GM18508 (cell line): ENCODE measurements around the gene PRAME.
"Not testable (repeated sequence)": the region's sequence is repeated elsewhere in the genome, so short reads cannot be mapped to it uniquely, and the experiment has no call there.

Source experiments
- ATAC-seq: cut with Tn5 transposase; IDR thresholded peaks from one replicate; pipeline ENCODE4 v1.9.1; 2021; ENCODE audit warnings: moderate number of reproducible peaks; ENCODE audit not compliant: insufficient read depth, unreplicated experiment

PRAME gene, protein sequence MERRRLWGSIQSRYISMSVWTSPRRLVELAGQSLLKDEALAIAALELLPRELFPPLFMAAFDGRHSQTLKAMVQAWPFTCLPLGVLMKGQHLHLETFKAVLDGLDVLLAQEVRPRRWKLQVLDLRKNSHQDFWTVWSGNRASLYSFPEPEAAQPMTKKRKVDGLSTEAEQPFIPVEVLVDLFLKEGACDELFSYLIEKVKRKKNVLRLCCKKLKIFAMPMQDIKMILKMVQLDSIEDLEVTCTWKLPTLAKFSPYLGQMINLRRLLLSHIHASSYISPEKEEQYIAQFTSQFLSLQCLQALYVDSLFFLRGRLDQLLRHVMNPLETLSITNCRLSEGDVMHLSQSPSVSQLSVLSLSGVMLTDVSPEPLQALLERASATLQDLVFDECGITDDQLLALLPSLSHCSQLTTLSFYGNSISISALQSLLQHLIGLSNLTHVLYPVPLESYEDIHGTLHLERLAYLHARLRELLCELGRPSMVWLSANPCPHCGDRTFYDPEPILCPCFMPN

DNA sequence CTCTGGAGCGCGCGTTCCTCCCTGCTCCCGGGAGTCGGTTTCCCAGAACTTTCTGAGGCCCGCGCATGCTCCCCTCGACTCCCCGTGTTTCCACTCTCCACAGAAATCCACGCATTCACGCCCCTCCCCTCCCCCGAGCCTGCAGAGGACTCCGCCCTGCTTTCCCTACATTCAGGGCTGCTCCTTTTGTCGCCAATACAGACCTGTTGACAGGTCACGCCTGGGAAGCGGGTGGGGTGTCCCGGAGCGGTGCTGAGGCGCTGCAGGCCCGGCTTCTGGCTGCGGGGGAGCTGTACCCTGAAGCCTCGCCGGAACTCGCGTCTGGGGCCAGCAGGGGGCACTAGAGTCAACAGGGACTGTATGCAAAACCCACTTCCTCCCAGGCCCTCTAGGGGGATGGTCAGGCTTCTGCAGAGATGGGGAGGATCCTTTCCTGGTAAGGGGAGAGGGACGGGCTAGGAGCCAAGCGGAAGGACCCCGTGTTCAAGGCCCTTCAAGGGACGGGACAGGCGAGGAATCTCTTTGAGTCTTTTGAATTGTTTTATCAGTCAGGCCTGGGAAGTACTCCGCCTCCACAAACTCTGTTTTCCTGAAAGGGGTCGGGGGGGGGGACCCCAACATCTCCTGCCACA lies at the start of gene PRAME:
Gene PRAME, minus strand, starts transcription at position 294 of the 632 bp plus-strand sequence. CDS start 2,433 bp downstream, outside the sequence.
- ATAC-seq: no peak

DNA sequence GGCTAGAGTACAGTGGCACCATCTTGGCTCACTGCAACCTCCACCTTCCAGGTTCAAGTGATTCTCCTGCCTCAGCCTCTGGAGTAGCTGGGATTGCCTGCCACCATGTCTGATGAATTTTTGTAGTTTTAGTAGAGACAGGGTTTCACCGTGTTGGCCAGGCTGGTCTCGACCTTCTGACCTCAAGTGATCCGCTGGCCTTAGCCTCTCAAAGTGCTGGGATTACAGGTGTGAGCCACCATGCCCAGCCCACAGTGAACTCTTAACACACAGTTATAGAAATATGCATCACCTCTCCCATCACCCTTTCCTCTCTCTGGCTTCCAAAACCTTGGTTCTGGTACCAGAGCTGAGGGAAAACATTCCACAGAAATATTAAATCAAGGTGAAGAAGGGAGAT lies 49.0 kb upstream of the PRAME start:
- ATAC-seq: not testable (repeated sequence)

DNA sequence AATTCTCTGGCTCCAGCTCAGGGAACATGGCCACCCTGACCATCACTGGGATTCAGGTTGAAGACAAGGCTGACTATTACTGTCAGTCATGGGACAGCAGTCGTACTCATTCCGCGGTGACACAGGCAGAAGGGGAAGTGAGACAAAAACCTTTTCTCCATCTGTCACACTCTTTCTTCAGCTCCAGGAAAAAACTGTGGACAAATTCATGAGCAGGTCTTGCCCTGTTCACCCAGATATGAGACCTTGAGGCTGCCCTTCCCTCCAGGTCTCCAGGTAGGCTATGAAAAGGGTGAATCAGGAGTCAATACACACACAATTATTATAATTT lies 46.0 kb upstream of the PRAME start:
- no peak for ATAC-seq

DNA sequence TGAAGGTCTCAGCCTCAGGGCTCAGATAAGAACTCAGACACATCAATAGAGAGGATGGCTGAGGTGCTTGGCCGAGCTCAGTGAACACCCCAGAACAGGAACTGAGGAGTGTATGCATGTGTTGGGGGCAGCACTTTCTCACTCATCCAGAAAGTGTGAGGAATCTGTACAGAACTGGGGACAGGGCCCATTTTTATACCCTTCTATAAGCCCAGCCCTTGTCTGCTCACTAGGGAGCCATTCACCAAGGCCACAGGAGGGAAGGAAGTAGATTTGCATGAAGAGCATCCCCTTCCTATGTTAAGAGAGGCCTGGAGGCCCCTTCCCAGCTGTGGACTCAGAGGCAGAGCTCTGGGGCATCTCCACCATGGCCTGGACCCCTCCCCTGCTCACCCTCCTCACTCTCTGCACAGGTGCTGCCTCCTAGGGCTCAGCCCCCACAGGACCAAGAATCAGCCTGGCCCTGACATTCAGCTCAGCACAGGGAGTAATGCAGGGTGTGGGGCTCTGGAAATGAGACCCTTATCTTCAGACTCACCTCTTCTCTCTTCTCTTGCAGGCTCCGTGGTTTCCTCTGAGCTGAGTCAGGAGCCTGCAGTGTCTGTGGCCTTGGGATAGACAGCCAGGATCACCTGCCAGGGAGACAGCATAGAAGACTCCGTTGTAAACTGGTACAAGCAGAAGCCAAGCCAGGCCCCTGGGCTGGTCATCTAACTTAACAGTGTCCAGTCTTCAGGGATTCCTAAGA lies 45.4 kb upstream of the PRAME start:
- ATAC-seq: no peak

DNA sequence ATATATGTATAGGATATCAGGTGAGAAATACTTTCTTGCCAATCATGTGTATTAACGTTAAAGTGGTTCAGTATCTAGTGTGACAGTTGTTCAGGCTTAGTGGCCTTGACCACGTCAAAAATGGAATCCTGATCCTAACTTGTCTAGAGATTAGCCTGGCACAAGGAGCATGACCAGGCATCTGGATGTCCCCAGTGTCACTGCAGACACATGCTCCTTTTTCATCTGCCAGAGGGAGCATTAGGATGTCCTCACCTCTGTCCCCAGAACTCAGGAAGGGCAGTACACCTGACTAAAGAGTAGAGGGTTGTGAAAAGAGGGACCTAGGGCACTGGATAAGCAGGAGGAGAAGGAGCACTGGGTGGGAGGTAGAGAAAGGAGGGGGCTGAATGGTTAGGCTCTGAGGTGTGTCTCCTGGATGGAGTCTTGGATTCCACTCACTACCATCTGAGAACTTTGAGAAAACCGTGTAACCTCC lies 44.4 kb upstream of the PRAME start:
- no peak for ATAC-seq

DNA sequence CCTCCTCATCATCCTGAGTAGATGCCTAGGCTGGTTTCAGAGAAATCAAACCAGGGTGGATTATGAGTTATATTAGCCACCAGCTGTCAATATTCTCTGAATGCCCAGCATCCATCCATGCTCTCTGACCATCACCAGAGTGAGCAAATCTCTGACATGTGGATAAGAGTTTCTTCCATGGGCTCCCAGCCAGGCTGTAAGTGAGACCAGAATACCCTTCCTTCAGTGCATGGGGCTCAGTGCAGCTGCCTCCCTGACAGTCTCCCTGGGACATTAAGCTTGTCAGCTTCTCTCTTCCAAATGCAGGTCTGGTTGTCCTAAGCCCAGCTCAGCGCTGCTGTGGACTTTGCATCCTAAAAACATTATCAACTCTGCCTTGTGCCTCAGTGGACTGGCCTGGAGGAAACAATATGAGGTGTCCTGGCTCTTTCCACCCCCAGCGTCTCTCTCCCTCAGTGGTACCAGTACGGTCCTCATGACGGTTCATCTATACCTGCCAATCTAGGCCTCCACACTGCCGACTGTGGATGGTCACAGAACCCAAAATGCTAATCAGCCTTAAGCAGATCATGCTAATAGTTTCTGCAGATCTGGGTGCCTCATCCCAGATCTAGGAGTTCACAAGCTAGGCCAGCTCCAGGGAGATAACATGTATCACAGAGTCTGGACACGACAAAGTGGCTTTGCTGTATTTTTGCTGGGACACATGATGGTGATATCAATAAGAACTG lies 41.6 kb upstream of the PRAME start:
- no peak for ATAC-seq

DNA sequence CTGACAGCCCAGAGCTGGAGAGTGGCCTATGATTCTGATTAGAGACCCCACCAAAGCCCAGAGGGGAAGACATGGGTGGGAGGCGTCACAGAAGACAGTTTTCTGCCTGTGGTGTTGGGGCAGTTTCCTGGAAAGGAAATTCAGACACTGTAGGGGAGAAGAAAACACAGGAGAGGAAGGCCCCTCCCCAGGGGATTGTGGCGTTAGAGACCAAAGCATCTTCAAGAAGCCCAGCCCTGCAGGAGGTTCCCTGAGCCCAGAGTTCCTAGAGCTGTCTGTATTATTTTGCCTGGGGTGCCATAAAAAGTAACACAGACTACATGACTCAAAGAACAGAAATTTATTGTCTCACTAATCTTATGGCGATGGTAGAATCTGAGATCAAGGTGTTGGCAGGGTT lies 40.2 kb upstream of the PRAME start:
- no peak for ATAC-seq

DNA sequence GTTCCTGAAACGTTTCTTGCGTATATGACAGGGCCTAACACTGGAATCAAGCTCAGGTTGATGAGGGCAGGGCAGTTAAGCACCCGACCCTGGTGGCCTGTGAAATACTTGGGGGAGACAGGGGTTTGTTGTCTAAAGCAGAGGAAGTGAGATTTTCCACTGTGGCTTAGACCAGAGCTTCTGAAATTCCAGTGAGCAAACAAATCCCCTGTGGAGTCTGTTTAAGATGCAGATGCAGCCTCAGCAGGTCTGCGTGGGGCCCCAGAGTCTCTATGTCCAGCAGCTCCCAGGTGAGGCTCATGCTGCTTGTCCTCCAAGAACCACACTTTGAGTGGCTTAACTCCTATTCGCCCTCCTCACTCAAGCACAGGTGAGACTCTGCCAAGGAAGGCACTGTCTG lies 39.1 kb upstream of the PRAME start:
- no peak for ATAC-seq

DNA sequence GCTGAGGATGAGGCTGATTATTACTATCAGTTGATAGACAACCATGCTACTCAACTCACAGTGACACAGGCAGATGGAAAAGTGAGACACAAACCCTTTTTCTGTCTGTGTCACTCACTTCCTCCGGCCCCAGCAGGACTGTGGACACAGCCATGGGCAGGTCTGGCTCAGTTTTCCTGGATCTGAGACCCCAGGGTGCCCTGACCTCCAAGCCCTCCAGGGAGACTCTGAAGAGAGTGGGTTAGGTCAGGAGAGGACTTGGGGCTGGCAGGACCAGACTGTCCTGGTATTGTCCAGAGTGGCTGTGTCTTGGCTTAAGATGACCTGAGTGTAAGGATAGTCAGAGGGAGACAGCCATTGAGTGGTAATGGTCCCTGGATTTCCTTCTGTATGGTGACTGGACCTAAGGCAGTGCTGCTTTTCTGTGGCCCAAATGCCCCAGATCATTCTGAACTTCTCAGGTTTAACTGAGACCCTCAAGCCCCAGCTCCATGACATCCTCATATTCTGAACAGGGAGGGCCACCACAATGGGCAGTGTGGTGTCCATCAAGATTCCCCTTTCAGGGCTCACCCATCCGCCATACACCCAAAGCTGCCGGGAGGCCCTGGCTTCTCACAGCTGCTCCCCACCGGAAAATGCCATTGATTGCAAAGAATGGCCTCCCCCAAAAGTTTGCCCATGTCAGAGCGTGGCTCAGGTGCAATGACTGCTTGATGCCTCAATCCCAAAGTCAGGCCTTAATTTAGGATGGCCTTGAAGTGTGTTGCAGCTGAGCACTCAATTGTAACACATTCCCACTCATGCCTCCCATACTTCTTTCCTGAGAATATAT lies 36.2 kb upstream of the PRAME start:
- no peak for ATAC-seq

DNA sequence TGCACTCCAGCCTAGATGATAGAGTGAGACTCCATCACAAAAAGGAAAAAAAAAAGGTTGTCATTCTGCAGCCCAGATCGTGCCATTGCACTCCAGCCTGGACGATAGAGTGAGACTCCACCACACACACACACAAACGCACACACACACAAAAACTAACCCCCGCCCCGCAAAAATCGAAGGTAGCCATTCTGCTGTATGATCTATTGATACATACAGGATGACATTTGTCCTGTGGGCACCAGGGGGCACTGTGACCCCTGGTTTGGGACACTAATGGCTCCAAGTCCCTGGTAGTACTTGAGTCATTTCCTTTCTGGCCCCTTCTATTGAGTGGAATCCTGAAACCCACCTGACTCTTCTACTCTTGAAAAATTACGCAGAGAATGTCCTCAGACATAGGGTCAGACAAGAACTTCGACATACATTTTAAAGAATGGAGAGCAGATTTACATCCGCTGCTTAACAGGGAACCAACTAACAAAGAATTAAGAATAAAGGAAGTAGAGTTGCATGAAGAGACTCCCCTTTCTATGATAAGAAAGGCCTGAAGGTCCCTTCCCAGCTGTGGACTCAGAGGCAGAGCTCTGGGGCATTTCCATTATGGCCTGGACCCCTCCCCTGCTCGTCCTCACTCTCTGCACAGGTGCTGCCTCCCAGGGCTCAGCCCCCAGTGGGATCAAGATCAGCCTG lies 35.0 kb upstream of the PRAME start:
- ATAC-seq: no peak

DNA sequence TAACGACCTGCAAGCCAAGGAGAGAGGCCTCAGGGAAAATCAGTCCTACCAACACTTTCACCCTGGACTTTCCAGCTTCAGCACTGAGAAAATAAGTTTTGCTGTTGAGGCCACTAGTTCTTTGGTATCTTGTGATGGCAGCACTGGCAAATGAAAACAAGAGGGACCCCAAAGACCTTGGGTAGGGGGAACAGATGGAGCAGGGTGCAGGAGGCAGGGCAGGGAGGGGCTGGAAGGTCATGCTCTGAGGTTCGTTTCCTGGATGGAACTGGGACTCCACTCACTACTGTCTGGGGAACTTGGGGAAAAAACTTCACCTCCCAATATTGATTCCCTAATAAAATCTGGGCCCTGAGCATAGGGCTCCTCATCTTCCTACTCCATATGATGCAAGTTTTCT lies 34.2 kb upstream of the PRAME start:
- no peak for ATAC-seq

DNA sequence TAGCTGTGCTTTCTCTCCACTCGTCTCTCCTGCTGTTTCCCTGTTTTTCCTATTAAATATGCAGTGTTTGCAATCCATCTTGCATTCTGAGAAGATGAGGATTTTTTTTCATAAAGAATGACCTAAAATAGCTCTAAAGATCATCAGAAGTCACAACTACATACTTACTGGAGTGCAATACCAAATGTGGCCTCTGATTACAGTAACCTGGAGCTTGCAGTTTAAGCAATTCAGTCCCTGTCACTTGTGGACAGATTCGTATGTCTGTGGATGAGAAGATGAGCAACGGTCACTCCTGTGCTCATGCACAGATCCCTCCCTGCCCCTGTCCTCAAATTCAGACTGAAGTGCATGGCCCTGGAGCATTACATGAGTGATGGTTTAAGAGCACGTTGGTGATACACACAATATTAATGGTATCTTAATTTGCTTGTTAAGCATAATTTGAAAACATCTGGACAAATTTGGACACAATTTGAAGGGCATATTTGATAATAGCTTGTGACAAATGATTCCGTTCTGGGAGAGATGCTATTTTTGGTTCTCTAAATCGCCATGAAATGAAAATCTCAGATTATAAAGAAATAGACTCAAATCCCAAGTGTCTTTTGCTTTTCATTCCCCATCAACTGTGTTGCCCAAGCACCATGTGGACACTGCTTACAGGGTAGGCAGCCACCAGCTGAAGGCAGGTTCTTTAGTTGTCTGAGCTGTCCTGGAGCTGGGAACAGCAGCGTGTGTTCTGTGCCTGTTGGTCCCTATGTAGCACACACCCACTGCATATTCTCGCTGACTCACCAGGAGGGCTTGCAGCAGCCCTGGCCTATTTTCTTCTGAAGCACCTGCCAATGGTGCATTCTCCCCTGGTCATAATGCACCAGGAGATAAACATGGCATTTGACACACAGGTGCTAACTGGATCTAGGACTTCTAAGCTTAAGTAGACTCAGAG lies 32.6 kb upstream of the PRAME start:
- no peak for ATAC-seq

DNA sequence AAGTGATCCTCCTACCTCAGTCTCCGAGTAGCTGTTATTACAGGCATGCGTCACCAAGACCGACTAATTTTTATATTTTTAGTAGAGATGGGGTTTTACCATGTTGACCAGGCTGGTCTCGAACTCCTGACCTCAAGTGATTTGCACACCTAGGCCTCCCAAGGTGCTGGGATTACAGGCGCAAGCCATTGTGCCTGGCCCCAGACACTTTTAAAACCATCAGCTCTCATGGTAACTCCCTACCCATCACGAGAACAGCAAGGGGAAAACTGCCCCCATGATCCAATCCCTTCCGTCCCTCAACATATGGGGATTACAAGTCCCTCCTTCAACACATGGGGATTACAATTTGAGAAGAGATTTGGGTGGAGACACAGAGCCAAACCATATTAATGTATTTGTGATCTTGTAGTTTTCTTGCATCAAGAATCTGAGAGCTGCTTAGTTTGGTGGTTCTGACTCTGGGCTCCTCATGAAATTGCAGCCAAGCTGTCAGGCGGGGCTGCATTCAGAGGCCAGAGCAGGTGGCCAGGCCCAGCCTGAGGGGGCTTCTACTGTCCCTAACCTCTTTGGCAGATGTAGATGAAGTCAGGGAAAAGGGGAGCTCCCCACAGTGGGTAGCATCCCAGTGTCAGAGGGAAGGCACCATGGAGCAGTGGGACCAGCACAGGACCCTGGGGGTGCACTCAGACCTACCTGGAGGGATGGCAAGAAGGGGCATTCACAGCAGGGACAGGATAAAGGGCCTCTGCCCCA lies 31.2 kb upstream of the PRAME start:
- ATAC-seq: no peak

DNA sequence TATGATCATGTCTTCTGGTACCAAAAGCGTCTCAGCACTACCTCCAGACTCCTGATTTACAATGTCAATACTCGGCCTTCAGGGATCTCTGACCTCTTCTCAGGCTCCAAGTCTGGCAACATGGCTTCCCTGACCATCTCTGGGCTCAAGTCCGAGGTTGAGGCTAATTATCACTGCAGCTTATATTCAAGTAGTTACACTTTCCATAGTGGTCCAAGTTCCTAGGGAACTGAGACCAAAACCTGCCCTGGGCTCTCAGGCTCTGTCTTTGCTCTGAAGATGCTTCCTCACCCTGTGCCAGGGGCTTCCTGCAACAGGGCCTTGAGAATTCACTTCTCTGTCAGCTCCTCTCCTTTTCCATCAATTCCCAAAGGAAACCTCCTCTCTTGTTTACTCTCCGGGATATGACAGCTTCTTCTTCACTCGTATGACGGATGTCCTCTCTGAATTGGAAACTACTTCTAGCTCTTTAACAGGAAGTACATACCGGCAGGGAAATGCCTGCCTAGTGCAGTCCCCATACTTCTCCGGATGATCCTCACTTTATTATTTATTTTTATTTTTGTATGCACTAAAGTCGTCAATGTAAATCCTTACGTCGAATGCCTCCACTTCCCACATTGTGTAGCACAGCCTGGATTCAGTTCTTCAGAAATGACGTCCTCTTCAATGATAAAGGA lies 29.6 kb upstream of the PRAME start:
- ATAC-seq: no peak

DNA sequence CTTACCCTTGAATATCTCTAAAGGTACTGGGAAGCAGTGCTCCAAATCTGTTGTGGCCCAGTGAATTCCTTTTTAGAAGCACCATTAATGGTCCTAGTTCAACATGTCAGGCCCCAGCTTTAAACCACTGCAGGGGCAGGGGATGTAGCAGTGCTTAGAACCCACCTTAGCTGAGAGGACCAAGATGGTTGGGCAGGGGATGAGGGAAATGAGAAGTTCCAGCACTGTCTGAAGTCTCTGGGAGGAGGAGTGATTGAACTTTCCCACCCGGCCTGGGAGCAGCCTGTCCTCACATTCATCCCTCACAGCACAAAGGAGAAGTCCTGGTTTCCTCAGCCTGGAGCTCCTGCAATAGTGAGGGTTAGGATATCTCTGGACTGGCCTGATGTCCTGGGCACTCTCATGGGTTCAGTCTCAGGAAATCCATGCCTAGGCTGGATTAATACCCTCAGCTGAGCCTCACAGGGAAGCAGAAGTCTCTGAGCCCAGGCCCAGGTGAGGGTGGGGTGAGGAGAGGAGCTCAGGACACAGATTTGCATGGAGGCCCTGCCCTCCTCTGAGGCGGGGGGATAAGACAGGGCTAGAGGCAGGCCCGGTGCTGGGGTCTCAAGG lies 28.6 kb upstream of the PRAME start:
- ATAC-seq: no peak

DNA sequence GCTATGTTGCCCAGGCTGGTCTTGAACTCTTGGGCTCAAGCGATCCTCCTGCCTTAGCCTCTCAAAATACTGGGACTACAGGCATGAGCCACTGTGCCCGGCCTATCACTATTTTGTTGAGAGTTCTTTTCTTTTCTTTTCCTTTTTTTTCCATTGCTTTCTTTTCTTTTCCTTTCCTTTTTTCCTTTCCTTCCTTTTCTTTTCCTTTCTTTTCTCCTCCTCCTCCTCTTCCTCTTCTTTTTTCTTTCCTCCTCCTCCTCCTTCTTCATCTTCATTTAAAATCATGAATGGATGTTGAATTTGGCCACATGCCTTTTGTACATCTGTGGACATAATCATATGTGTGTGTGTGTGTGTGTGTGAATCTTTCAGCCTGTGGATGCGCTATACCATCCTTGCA lies 25.7 kb upstream of the PRAME start:
- no peak for ATAC-seq
